Activated CD8-positive, alpha-beta memory T cell treated with anti-CD3 and anti-CD28 coated beads for 1 hour (primary cell): ENCODE measurements around the gene SMPD1.

Experiments used
- DNase-seq, 2 donors: peaks; one replicate each; pipeline ENCODE4 v3.0.0-alpha.2; 2020; ENCODE audit warnings: low read depth in 1 of 2; ENCODE audit errors: extremely low read depth in 1 of 2

Gene SMPD1

DNA sequence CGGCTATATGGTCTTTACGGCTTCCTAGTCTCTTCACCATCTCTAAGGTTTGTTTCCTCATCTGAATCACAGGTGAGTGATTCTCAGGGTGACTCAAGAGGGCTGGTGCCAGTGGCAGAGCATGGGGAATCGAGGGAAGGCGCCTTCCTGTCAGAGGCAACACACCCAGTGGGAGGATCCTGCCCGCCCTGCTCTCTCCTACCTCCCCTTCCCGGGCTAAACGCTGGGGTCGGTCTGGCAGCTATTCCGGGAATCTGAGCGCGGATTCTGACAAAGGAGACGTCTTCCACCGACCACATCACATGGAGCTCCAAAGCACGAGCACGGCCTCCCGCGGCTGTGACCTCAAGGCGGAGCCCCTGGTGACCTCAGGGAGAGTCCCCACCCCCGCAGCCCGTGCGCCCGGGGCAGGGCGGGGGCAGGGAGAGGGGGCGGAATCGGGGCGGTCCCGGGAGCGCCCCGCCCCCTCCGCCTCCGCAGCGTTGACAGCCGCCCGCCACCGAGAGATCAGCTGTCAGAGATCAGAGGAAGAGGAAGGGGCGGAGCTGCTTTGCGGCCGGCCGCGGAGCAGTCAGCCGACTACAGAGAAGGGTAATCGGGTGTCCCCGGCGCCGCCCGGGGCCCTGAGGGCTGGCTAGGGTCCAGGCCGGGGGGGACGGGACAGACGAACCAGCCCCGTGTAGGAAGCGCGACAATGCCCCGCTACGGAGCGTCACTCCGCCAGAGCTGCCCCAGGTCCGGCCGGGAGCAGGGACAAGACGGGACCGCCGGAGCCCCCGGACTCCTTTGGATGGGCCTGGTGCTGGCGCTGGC is at the start of gene SMPD1:
TSS of gene SMPD1 (plus strand) at position 570 of the 813 bp plus-strand sequence. CDS start at position 695, 125 bp downstream.
- peak; percentile 84 to 91 for DNase-seq

DNA sequence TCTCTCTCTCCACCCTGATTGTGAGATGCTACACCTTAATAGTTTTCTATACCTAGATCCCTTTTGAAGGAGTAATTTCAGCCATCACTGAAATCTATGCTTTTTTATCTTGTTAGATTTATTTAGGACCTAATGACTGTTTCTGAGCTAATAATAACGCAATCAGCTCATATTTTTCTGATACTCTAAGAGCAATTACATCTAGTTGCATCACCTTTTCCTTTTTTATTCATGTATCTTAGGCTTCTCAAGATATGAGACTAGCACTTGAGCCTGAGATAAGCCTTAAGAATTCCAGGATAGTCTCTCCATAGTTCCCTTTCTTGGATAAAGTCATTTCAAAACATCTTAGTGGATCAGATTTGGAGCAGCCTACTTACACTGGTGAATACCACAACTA is 44.9 kb upstream of the SMPD1 start:
- no peak for DNase-seq

DNA sequence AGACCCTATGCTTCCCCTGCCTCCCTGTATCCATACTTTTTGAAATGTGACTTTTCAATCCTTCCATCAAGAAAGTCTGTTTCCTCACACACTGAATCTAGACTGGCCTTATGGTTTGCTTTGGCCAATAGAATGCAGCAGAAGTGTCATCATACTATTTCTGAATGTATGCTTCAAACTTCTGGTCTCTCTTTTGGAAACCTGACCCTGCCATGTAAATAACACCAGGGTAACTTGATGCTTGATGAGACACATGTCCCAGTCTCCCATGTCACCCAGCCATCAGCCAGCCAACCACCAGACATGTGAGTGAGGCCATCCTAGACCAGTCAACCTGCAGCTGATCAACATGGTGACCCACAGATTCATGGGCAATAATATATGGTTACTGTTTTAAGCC is 40.2 kb upstream of the SMPD1 start:
- DNase-seq = no peak

DNA sequence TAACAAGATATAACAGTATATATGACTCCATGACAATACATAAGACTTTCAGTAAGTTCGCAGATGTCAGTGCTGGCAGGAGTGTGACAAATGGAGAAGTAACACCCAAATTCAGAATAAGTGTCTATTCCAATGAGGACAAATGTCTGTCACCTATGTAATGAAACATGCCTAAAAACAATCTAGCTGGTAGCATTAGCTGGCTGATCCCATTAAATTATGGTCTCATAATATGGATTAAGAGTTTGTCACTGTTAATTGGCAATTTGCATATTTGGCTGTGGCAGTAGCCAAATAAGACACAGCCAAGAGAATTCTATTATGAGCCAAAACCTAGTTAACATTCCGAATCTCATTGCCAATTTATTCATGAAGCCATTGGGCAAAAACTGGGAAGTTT is 39.8 kb upstream of the SMPD1 start:
- no peak for DNase-seq

DNA sequence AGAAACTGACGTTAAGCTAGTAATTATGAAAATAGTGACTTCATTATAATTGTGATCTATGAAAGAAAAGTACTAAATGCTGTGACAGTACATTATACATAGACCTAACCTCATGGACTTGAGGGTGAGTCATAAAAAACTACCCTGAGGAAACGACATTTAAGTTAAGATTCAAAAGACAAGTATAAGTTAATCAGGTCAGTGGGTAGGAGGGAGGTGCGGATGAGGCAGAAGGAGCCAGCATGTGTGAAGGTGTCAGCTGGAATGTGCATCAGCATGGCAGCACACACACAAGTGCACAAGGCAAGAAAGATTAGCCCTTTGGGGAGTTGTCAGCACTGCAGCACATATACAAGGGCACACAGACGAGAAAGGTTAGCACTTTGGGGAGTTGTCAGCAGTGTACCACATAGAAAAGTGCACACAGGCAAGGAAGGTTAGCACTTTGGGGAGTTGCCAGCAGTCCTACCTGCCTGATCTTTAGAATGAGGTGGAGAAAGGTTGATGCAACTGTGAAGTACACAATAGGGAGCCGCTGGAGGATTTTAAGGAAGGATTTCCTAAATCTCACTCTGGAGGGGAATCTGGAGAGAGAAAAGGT is 38.4 kb upstream of the SMPD1 start:
- DNase-seq = no peak

DNA sequence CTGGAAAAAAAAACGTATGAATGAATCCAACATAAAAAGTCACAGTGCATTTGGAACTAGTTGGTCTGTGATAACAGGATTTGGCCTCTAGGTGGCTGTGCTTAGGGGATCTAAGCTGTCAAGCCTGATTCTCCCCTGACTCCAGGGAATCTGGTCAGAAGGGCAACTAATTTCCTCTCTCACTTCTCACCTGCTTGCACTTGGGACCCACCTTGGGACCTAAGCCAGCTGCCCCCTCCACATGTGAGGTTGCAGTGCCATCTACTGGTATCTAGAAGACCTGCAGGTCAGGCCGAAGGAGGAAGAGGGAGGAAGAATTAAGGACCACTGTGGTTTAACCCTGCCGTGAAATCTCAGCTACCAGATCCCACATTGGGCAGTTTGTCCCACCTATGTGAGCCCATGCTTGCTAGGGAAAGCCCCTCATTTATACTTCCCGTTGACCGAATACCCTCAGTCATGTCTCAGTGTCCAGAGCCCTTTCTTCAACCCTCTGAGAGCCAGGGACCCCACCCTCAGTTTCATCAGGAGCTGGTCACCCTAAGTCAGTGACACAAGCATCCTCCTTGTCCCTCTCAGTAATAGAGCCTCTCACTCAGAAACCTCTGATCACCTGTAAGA is 36.8 kb upstream of the SMPD1 start:
- DNase-seq = peak in 1 of 2 donors; percentile 28

DNA sequence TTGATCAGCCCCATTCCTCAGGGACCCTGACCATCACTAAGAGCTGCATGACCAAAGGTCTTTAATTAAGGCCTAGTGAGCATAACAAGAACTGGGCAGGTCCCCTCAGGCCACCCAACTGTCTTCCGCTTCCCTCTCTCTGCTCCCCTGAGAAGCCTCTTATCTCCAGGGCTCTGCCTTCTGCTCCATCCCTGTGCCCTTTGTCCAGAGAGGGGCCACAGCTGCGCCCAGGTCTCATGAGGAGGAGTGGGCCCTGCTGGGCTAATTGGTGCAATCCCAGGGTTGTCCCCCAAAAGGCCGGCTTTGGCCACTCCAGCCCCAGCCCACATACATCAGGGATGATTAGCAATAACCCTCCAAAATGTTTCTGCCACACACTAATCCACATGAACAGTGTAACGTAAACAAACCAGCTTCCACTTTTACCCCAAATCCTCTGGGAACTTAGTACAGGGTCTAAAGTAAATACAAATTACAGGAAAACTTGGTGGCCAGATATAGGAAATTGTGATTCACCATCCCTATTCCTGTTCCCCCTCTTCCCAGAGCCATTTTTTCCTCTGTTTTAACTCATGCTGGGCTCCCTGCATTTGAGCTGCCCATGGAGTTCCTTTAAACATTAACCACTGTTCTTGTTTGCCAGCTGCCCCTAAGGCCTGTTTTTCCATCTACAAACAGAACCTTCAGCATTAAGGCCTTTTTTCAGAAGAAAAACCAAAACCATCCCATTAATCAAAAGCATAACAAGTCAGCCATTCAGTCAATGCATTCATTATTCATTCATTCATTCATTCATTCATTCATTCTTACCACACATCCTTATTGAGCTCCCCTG is 35.4 kb upstream of the SMPD1 start:
- no peak for DNase-seq

DNA sequence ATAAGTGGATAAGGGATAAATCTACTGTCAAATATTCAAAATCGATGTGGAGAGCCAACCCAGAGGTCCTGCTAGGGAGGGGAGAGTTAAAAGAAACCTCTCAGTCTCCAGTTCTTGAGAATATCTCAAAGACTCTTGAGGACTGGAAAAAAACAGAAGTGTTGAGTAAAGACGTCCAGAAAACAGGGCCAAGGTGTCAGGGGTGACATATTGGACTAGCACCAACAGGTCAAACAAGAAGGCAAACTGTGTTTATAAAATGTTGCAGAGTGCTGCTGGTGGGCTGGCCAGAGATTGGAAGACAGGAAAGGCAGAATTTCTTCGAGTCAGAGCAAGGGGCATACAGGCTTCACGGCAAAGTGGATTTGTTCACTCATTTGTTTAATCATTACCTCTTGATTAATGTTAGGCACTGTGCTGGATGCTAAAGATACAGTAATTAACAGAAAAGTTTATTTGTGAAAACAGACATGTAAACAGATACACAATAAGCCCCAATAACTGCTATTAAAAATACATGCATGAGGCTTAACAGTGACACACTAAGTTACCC is 33.7 kb upstream of the SMPD1 start:
- DNase-seq = no peak

DNA sequence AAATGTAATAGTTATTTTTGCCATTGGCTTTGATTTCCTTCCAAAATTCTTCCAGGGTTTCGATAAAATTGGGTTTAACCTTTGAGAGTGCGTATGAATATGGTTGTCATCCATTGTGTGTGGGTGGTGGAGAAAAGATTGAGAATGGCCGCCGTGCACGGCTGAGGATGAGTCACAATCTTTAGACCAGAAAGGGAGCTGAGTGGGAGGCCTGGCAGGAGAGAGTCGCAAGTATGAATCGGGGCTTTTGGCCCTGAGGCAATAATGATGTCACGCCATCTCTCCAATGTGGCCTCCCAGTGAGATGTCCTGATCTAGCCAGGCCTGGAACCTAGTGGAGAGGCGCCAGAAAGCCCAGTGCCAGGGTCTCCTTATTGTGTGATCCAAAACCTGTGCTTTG is 33.1 kb upstream of the SMPD1 start:
- DNase-seq = no peak

DNA sequence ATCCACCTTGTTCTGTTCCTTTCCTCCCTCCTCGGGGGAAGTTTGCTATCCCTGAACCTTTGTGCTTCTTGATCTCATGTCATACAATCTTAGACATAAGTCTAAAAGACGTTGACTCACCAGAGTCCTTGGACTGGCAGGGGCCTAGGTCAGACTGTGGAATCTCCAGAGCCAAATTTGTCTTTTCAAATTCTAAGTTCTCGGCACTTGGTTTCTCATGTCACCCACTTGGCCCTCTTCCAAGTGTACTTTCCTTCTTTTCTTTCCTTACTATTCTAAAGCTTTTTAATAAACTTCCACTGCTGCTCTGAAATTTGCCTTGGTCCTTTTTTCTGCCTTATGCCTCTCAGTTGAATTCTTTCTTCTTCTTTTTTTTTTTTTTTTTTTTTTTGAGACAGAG is 30.1 kb upstream of the SMPD1 start:
- DNase-seq = no peak

DNA sequence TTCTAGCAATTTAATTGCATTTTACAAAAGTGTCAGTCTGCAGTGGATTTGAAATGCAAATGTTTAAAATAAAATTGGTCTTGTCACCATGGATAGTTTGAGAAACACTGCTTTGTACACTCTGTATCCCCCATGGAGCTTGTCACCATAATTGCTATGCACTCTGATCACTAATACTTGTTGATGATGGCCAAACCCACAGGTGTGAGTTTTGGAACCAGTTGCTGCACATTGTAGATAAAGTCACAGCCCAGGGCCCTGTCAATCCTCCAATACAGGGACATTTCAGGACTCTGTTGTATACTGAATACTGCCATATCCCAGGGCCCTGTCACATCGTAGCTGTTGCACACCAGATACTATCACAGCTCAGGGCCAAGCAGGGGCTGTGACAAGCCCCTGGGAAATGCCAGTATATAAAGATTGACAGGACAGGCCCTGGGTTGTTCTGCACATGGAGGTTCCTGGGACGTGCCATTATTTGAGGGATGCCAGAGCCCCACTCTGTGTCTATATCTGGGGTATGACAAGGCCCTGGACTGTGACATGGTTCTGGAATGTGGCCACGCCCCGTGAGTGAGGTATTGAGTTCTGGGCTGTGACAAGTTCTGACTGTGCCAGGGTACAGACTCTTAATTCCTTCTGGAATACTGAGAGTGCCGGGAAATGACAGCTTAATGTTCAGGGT is 27.9 kb upstream of the SMPD1 start:
- DNase-seq = no peak

DNA sequence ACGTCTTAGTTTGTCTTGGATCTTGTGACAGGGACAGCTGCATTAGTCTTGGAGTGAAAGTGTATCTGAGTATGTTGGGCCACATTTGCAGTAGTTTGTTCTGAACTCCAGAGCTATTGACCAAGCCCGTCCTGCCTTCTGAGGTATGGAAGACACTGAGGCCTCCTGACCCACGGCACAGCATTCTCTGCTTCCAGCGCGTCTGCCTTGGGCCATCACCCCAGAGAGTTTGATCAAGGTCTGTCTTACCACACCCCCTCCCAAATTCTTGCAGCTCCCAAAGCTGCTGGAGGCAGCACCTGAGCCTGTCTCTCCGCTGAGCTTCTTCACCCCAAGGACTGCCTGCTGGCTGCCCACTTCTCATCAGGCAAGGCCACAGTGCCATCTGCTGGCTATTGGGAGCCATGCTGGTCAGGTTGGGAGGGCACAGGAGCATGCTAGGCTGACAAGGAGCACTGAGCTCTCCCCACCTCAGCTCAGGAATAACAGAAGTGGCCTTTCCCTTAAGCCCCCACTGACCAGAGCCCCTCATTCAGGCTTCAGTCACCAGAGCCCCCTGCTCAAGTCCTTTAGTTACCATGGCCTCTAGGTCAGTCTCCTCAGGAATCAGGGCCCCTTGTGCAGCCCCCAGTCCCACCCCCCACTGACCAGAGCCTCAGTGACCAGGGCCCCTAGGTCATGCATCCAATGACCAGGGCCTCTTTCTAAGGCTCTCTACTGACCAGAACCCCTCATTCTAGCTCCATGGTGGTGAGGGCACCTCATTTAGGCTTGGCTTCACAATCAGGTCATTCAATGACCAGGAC is 27.2 kb upstream of the SMPD1 start:
- DNase-seq = peak; percentile 27 to 34

DNA sequence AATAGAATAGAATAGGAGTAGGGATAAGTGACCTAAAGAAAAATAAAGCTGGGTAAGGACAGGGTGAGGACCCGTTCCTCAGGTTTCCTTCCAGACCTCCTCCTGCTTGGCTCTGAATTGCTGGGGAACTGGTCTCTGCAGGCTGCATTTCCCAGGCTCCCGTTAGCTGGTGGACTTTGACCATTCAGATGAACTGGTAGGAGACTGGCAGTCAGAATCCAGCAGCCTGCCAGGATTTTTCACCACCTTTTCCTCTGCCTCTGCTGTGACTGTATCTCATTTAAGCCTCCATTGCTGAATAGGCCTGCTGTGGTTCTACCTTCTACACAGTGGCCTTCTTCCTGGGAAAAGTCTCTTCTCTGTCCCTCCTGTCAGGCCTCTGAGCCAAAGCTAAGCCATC is 24.6 kb upstream of the SMPD1 start:
- no peak for DNase-seq

DNA sequence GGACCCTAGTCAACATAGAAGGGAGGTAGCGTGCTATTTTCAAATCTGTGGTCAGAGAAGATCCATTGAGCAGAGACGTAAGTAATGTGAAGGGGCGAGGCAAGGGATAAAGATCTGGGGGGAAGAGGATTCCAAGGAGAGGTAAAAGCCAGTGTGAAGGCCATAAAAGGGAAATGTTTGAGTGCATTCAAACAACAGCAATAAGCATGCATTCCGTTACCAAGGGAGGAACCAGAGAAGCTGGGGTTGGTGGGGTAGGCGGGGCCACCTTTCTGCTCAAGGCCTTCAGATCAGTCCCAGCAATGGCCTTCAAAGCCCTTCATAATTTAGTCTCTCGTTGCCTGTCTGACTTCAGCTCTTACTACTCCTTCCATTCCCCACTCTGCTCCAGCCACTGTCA is 18.4 kb upstream of the SMPD1 start:
- no peak for DNase-seq

DNA sequence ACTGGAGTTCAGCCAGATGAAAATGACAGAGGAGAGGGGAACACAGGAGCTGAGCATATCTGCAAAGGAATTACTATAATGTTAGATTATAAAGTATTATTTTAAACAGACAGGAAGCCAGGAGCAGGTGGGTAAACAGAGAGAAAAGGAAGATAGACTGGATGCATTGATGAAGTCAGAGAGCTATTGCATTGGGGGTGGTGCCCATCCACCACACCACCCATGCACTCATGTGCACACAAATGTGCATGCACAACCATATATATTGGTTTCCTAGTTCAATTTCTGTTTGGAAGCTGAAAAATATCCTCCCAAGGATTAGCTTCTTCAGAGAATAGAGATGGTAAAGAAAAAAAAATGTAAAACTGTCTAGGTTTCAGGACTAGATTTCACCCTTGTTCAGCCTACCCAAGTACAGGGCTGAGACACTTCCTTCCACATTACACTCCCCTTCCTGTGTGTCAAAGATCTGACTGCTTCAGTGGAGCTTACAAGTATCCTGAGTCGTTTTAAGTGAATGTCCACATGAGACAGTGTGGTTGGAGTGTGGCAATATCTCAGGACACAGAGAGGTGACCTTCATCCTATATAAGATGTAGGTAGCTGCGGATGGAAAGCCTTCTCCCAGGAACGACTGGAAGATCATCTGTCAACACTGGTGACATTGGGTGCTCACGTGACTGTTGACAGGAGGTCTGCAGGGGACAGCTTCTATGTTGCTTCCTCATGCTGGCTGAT is 12.2 kb upstream of the SMPD1 start:
- no peak for DNase-seq

DNA sequence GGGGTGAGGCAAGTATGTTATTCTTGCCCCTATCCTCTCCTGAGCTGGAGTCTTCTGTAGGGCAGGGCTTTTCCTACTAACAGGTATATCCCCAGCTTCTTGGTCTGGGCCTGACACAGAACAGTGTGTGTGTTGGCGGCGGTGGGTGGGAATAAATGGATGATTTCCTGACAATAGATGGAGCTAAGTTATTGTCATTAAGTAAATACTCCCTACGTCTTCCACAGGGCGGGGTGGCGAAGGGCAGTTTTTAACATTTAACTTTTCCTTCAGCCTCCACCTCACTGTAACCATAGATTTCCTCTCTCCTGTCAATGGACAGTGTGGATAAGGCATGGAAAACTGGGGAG is 11.7 kb upstream of the SMPD1 start:
- DNase-seq = no peak

DNA sequence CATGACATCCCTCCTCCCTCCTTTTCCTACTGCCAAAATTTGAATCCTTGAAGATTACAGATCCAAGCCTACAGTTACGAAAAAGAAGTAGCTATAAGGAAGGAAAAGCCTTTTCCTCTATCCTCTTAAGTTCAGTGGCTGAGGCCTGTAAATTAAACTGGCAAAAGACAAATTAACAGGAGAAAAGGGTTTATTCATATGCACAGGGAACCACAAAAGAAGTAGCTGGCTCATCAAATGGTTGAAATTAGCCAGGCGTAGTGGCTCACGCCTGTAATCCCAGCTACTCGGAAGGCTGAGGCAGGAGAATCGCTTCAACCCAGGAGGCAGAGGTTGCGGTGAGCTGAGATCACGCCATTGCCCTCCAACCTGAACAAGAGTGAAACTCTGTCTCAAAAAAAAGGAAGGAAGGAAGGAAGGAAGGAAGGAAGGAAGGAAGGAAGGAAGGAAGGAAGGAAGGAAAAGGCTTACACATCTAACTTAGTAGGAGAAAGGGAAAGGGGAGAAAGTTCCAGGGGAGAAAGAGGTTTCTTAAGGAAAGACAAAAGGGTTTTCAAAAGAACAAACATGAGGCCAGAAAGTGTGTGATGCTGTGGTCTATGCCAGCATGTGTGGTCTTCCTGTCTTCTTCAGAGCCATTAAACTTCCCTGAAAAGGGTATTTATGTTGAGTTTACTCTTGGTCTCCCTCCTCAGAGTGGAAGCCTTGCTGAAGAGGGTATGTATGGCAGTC is 5.1 kb upstream of the SMPD1 start:
- DNase-seq = no peak
